ENCODE results near the gene RNU6-1.

Gene RNU6-1

GRCh38 chr15:67832031-67832551 lies 7.8 kb downstream of the RNU6-1 start:
- DNase-seq: no peak

- DNase-seq: no peak
Measured at GRCh38 chr15:67831363-67831762, 8.5 kb downstream of the RNU6-1 start.

GRCh38 chr15:67829647-67830504 lies 10.0 kb downstream of the RNU6-1 start:
- DNase-seq: no peak

- no peak for DNase-seq
Measured at GRCh38 chr15:67828969-67829646, 10.7 kb downstream of the RNU6-1 start.

- DNase-seq: no peak
Measured at GRCh38 chr15:67828278-67828968, 11.4 kb downstream of the RNU6-1 start.

- DNase-seq: no peak
Measured at GRCh38 chr15:67827562-67828277, 12.1 kb downstream of the RNU6-1 start.

- no peak for DNase-seq
Measured at GRCh38 chr15:67826717-67827561, 12.9 kb downstream of the RNU6-1 start.

GRCh38 chr15:67825881-67826716 lies 13.7 kb downstream of the RNU6-1 start:
- DNase-seq: no peak

GRCh38 chr15:67824976-67825880 lies 14.6 kb downstream of the RNU6-1 start, which contains the start of gene SKOR1:
Gene SKOR1, plus strand, starts transcription at chr15:67825509. Its CDS starts 94 bp downstream, at chr15:67825603.
- peak; percentile 78 to 81 for DNase-seq

GRCh38 chr15:67824197-67824968 lies 15.5 kb downstream of the RNU6-1 start:
- no peak for DNase-seq

- no peak for DNase-seq
Measured at GRCh38 chr15:67823314-67824196, 16.3 kb downstream of the RNU6-1 start.

- no peak for DNase-seq
Measured at GRCh38 chr15:67822537-67823313, 17.1 kb downstream of the RNU6-1 start.

- no peak for DNase-seq
Measured at GRCh38 chr15:67821784-67822440, 17.9 kb downstream of the RNU6-1 start.

- peak in 1 of 2 donors; percentile 42 for DNase-seq
Measured at GRCh38 chr15:67820992-67821783, 18.7 kb downstream of the RNU6-1 start.
